GM21360 (cell line): ENCODE results near the gene ANKAR.
"Not testable (repeated sequence)": the region's sequence is repeated elsewhere in the genome, so short reads cannot be mapped to it uniquely, and the experiment has no call there.

Source experiments
- ATAC-seq: cut with Tn5 transposase; IDR thresholded peaks from one replicate; pipeline ENCODE4 v1.9.1; 2021; ENCODE audit warnings: mild to moderate bottlenecking, moderate library complexity; ENCODE audit not compliant: unreplicated experiment

Gene ANKAR

GRCh38 chr2:189657867-189658266 is 16.6 kb upstream of the ANKAR start:
- ATAC-seq: peak; percentile 34

DNA sequence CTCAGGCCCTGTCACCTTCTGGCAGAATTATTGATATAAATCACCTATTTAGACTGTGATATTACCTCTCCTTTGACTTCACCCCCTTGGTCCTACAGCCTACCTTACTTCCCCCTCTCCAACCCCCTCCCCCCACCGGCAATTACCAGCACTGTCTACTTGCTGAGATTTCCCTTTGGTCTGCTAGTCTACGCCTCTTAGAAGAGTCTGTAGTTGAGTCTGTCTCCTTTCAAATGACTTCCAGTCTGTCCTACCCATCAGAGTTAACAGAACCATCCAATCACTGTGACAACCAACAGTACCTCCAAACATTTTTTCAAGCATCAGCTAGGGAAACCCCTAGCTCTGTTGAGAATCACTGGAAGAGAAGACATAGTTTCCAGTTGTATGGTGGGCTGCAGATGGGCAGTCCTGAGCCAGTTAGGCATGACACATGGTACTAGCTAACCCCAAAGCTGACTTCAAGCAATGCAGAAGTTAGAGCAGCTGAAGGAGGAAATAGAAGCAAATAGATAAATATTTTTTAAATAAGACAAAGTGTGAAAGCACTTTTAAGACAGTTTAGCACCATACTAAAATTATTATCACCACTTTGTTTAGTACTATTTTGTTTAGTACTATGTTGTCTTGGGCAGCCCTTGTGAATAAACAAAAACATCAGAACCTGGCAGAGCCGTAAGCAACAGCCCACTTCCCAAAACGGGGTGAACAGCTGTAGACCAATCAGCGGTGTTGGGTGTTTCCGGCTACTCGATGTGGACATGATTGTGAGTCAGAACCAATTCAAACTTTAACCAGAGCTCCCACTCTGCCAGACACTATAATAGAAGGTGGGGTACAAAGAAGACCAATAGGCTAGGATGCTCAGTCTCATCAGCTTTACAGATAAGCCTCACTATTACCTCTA is 15.9 kb upstream of the ANKAR start:
- ATAC-seq: no peak

GRCh38 chr2:189659734-189660133 is 14.7 kb upstream of the ANKAR start:
- ATAC-seq: no peak

DNA sequence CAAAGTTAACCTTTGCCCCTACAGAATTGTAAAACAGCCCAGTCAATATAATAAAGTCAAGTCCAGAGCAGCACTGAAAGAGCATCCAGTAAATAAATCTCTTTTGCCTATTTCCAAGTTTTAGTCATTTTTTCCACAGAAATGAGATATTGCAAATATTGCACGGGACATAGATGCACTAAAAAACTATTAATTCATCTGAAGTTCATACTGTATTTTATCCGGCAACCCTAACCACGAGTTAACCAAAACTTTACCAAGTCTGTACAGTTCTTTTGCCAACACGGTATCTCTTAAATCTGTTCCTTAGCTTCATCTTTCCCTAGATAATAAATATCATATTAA is 13.7 kb upstream of the ANKAR start:
- no peak for ATAC-seq

DNA sequence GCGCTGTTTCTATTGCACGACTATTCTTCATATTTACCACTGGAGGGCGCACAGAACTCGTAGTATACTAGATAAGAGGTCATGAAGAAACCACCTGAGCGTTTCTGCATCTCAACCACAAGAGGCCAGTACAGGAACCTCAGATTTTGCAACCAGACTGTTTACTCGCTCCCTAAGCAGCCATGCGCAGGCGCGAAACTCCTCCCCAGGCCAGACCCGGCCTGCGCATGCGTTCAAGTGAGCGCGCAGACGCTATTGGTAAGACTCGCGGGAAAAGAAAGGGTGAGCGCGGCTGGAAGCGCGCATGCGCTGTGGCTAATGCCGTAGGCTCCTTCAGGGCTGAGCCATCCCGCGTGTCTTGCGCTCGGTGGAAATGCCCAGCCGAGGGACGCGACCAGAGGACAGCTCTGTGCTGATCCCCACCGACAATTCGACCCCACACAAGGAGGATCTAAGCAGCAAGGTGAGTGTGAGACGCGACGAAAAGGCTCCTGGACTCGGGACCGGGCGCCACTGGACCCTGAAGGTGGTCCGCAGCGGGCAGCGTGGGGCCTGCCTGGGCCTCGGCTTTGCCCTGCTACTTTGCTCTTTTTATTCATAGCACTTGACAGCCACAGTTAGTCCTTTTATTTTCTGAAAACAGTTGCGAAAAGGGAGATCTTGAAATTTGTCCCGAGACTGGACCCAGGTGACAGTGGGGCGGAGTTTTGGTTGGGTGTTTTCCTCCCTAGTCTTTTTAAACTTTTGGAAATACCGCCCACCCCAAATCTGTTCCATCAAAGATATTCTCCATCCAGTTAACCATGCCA is 13.1 kb upstream of the ANKAR start, which contains the start of gene ASNSD1:
TSS of gene ASNSD1 (plus strand) at position 312 of the 809 bp plus-strand sequence. CDS start 4,674 bp downstream, outside the sequence.
- peak; percentile 91 for ATAC-seq

DNA sequence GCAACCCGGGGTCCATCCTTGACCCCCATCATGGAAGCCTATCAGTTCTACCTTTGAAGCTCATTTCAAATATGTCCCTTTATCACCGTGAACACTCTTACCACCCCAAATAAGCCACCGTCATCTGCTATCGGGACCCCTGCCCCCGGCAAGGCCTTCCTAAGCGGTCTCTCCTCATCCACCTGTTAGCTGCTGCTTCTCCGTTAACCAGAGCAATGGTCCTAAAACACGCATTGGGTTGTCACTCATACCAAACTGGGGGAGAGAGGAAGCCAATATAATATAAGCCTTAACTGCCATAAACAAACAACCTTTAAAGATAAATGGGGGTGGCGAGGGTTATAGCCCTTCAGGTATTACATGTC is 12.5 kb upstream of the ANKAR start:
- ATAC-seq: no peak

DNA sequence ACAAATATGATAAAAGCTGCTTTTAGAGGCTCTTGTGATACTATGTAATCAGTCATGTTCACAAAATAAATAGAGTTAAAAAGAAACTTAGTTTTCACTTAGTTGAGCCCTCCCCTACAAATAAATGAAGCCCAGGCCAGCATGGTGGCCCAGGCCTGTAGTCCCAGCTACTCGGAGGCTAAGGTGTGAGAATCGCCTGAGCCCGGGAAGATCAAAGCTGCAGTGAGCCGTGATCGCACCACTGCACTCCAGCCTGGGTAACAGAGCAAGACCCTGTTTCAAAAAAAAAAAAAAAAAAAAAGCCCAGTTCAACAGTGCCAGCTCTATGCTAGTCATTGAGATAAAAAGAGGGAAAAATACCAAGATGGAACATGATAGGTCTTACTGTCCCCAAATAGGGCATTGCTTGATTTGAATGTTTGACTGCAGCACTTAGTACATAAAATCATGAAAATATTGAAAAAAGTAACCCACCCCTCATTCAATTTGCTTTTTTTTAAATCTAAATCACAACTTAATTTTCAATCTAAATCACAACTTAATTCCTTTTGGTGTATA is 11.7 kb upstream of the ANKAR start:
- ATAC-seq: peak; percentile 25

DNA sequence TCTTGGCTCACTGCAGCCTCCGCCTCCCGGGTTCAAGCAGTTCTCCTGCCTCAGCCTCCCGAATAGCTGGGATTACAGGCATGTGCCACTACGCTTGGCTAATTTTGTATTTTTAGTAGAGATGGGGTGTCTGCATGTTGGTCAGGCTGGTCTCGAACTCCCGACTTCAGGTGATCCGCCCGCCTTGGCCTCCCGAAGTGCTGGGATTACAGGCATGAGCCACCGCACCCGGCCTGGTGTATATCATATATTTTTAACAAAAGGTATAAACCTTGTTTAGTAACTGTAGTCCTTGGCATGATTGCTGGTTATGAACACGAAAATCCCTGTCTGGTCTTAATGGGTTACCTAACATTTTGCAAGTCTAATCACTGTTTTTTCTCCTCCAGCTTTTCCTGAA is 11.2 kb upstream of the ANKAR start:
- ATAC-seq: not testable (repeated sequence)

- no peak for ATAC-seq
These were observed 4.6 kb upstream of the ANKAR start for GRCh38 chr2:189669913-189670312.

GRCh38 chr2:189673661-189674373 is 653 bp upstream of the ANKAR start:
- no peak for ATAC-seq

- ATAC-seq: no peak
These were observed 2.0 kb downstream of the ANKAR start for GRCh38 chr2:189676471-189676870.

DNA sequence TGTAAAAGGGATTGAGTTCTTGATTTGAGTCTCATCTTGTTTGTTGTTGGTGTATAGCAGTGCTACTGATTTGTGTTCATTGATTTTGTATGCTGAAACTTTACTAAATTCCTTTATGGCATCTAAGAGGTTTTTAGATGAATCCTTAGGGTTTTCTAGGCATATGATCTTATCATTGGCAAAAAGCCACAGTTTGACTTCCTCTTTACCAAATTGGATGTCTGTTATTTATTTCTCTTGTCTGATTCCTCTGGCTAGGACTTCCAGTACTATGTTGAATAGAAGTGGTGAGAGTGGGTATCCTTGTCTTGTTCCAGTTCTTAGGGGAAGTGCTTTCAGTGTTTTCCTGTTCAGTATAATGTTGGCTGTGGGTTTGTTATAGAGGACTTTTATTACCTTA is 4.8 kb downstream of the ANKAR start:
- no peak for ATAC-seq

DNA sequence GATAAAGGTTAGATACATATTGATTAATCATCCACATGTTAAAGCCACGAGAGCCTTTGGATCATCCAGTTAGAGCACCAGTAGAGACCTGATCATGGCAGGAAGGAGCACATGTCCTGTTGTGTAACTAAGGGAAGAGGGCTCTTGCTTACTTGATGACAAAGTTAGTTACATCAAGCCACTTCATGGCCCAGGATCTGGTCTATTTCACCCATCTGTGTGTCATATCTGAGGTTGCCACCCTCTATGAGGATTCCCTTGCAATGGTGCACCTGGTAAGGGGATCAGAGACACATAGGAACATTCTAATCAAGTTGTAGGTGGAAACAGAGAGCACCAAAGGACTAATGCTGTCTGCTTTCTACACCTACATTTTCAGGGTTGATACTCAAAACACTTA is 6.7 kb downstream of the ANKAR start:
- ATAC-seq: no peak

DNA sequence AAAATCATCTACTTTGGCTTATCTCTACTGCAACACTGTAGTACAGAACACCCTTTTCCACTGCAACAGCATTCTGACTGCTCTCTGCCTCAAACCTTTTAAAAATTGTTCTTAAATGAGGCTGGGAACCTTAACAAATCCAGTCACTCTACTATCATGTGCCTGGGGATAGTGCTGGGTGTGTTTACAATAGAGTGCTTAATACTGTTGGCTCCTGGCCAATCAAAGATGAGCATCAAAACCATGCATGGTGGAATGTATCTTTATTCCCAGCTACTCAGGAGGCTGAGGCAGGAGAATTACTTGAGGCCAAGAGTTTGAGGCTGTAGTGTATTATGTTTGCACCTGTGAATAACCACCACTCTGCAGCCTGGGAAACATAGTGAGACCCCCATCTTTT is 7.4 kb downstream of the ANKAR start:
- ATAC-seq: no peak

DNA sequence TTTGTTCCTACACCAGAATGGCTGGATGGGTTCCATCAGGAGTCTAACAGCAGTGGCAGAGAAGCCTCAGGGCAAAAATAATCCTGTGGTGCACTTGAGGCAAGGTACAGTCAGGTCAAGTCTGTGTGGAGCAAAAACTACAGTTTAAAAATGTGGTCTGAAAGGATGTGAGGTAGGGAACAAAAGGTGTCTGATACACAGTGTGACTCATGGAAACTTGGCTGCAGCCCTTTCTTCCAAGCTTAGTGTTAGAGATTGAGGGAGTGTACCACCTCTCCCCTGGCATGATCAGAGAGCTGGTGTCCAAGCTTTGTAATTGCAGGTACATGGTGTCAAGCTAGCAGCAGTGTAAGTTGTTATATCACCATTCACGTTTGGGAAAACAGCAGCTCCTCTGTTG is 8.9 kb downstream of the ANKAR start:
- ATAC-seq: no peak

DNA sequence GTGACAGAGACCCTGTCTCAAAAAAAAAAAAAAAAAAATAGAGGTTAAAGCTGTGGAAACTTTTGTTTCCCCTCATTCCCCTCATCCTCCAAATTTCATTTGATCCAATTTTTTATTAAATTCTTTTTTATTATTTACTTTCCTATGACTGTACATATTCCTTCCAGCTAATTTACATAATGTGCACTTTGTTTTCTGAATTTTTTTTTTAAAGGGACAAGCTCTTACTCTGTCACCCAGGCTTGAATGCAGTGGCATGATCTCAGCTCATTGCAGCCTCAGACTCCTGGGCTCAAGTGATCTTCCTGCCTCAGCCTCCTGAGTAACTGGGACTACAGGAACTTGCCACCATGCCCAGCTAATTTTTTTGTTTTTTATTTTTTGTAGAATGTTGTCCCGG is 10.3 kb downstream of the ANKAR start:
- no peak for ATAC-seq

DNA sequence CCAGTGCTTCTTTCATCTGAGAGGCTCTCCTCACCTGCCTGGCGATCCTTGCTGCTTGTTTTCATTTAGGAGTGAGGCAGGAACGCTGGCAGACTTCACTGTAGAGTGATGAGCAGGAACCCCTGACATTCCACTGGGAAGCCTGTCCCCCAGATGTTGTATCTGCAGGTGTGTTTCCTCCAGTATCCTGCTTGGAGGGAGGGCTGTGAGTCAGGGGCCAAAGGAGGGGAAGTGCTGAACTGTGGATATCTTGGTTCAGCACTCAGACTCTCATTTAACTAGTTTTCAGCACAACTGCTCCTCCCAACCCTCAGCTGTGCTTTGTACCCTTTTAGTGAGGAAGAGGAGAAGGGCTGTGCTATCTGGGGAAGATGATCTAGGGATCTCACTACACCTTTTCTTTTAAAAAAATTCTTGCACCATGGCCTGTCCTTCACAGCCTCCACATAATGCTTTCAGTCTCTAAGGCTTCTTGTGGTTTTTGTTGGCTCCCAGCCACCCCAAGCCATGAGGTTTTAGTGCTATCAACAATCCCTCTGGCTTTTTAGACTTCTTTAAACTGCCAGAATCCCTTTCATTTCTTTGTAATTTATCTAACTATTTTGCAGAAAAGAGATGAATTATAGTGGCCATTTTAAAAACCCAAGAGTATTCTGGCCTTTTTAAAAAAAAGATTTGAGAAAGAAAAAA is 11.2 kb downstream of the ANKAR start:
- no peak for ATAC-seq

GRCh38 chr2:189687796-189688195 is 13.3 kb downstream of the ANKAR start:
- not testable (repeated sequence) for ATAC-seq

DNA sequence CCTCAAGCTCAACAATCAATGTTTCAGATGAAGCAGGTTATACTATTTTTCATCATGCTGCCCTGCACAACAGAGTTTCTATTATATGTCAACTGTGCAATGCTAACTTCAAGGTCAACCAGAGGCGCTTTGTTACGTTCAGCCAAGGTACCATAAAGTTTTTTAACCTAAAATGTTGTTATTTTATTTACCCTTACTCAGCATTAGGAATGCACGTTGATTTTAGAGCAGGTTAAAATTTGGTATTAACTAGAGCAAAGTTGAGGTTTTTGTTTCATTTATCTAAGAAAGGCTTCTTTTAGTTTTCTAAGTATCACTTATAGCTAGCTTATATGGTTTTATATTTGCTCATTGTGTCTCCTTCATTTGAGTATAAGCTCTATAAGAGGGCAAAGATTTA is 21.8 kb downstream of the ANKAR start:
- no peak for ATAC-seq
